Bronchial epithelial cell (primary cell): Measurements from ENCODE around the gene ZNF397. TPM values are rescaled to one million over a fixed set of nuclear protein-coding genes. Genes with fewer than 3 reads are reported as not detected.

Experiments
- DNase-seq: peaks from one replicate; pipeline ENCODE4 v3.0.0-alpha.2; 2010; ENCODE audit warnings: low read depth
- FAIRE-seq: peaks from 2 replicates; lab custom pipeline; 2011; peaks lifted over from hg19 to GRCh38; lab: Jason Lieb, UNC
- H3K27me3 ChIP-seq: 2 replicates; pipeline ENCODE4 v1.5.1; 2011; ENCODE audit warnings: low read length; ENCODE audit not compliant: control insufficient read depth, insufficient read depth
- H3K36me3 ChIP-seq: 2 replicates; pipeline ENCODE4 v1.5.1; 2011; ENCODE audit warnings: low read length; ENCODE audit not compliant: control insufficient read depth, insufficient read depth
- H3K4me3 ChIP-seq: 2 replicates; pipeline ENCODE4 v1.5.1; 2011; ENCODE audit warnings: mild to moderate bottlenecking, low read depth, low read length, control low read depth
- total RNA-seq: library from RNA; depleted of rRNA; stranded (reverse); fragments of >200 nt; gene quantifications from 2 replicates; pipeline ENCODE4 v1.2.1, GENCODE V29; 2014
- TF ChIP-seq, protein P1 (sequence below): IDR thresholded peaks from 2 replicates; pipeline ENCODE4 v1.5.1; 2011; ENCODE audit warnings: mild to moderate bottlenecking, moderate library complexity, low read length, control low read depth, inconsistent platforms; ENCODE audit not compliant: insufficient read depth, severe bottlenecking

ZNF397 gene
- total RNA-seq, 1 donor from 2014 or later = 15.0 TPM

DNA sequence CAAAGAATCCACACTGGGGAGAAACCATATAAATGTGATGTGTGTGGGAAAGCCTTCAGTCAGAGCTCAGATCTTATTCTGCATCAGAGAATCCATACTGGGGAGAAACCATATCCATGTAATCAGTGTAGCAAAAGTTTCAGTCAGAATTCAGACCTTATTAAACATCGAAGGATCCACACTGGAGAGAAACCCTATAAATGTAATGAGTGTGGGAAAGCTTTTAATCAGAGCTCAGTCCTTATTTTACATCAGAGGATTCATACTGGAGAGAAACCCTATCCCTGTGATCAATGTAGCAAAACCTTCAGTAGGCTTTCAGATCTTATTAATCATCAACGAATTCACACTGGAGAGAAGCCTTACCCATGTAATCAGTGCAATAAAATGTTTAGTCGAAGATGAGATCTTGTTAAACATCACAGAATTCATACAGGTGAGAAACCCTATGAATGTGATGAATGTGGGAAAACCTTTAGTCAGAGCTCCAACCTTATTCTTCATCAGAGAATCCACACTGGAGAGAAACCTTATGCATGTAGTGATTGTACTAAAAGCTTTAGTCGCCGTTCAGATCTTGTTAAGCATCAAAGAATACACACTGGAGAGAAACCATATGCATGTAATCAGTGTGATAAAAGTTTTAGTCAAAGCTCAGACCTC lies 65.9 kb downstream of the ZNF397 start:
- no peak for FAIRE-seq
- Histone ChIP-seq H3K27me3 (no peaks in the 10 kb centered on the region), H3K4me3 (no peak overlapping the region), H3K36me3 (peaks cover 1% of the 10 kb centered on the region)
- TF ChIP-seq, protein P1, sequence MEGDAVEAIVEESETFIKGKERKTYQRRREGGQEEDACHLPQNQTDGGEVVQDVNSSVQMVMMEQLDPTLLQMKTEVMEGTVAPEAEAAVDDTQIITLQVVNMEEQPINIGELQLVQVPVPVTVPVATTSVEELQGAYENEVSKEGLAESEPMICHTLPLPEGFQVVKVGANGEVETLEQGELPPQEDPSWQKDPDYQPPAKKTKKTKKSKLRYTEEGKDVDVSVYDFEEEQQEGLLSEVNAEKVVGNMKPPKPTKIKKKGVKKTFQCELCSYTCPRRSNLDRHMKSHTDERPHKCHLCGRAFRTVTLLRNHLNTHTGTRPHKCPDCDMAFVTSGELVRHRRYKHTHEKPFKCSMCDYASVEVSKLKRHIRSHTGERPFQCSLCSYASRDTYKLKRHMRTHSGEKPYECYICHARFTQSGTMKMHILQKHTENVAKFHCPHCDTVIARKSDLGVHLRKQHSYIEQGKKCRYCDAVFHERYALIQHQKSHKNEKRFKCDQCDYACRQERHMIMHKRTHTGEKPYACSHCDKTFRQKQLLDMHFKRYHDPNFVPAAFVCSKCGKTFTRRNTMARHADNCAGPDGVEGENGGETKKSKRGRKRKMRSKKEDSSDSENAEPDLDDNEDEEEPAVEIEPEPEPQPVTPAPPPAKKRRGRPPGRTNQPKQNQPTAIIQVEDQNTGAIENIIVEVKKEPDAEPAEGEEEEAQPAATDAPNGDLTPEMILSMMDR = no peak
- no peak for DNase-seq

Other genes starting within 250 kb of the ZNF397 start
- 0.38 and 0.79 TPM in 2 replicates for gene MAPRE2, start 199.6 kb upstream of the ZNF397 start, total RNA-seq
- gene ZSCAN30, start 49.2 kb downstream of the ZNF397 start, total RNA-seq = 10.0 and 16.5 TPM in 2 replicates
- 28.5 and 32.9 TPM in 2 replicates for gene ZNF24, start 103.4 kb downstream of the ZNF397 start, total RNA-seq
- gene ZNF396, start 136.3 kb downstream of the ZNF397 start, total RNA-seq = 0.79 and 2.6 TPM in 2 replicates